PFSK-1 (cell line): ENCODE data around the gene EFTUD2.

Experiments used
- POLR2AphosphoS5 ChIP-seq: IDR thresholded peaks from 2 replicates; pipeline ENCODE4 v1.6.1; 2012; ENCODE audit warnings: low read depth, mild to moderate bottlenecking, control low read depth, low read length, moderate library complexity
- SIN3A ChIP-seq: IDR thresholded peaks from 2 replicates; pipeline ENCODE4 v1.6.1; 2012; ENCODE audit warnings: mild to moderate bottlenecking, low read length, moderate library complexity, borderline replicate concordance; ENCODE audit not compliant: insufficient read depth

DNA sequence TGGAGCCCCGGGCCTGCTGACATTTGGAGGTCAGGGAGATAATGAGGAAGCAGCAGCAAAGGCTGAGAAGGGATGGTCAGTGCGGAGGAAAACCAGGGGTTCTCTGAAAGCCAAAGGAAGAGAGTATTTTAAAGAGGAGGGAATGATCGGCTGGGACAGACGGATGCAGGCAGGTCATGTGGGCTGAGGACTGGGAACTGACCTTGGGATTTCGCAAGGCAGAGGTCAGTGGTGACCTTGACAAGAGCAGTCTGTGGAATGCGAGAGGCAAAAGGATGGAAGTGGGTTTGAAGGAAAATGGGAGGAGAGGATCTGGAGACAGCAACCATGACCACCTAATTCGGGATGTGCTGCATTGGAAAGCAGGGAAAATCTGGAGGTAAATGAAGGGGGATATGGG lies 10.2 kb downstream of the EFTUD2 start:
- TF ChIP-seq POLR2AphosphoS5 (no peak), SIN3A (no peak)
